Psoas muscle (tissue), 8 donors: ENCODE measurements around the gene USP20. TPM values are rescaled to one million over a fixed set of nuclear protein-coding genes. Genes with fewer than 3 reads are reported as not detected.

ENCODE experiments used
- ATAC-seq, 4 donors: fragments of 200-7000 bp; cut with Tn5 transposase; one replicate each; pipeline ENCODE4 v1.9.1; 2020; ENCODE audit warnings: moderate library complexity in 3 of 4, mild to moderate bottlenecking in 2 of 4
- DNase-seq, 2 donors: peaks; one replicate each; pipeline ENCODE4 v3.0.0-alpha.2; 2020
- H3K27ac ChIP-seq: fragments of 200-600 bp; one replicate; pipeline ENCODE4 v1.8.0; 2022
- H3K27me3 ChIP-seq, 3 donors: fragments of 200-600 bp in 1 of 3; one replicate each; pipeline versions ENCODE4 v1.6.1 to v1.8.0; 2013 to 2022; ENCODE audit warnings: low read length in 2 of 3, mild to moderate bottlenecking in 2 of 3, moderate library complexity in 1 of 3; ENCODE audit not compliant: insufficient read depth in 3 of 3
- H3K36me3 ChIP-seq, 2 donors: fragments of 200-600 bp in 1 of 2; one replicate each; pipeline versions ENCODE4 v1.6.1 to v1.8.0; 2013 to 2022; ENCODE audit warnings: low read depth in 1 of 2, mild to moderate bottlenecking in 1 of 2, moderate library complexity in 1 of 2; ENCODE audit not compliant: insufficient read depth in 1 of 2
- H3K4me1 ChIP-seq: fragments of 200-600 bp; one replicate; pipeline ENCODE4 v1.8.0; 2022
- H3K4me3 ChIP-seq: fragments of 200-600 bp; one replicate; pipeline ENCODE4 v1.8.0; 2022; ENCODE audit warnings: mild to moderate bottlenecking
- H3K9me3 ChIP-seq: fragments of 200-600 bp; one replicate; pipeline ENCODE4 v1.8.0; 2022
- CTCF ChIP-seq: fragments of 200-600 bp; IDR thresholded peaks from one replicate; pipeline ENCODE4 v1.8.0; 2022; ENCODE audit warnings: antibody characterized with exemption
- WGBS, 3 donors: extraction: QIAGEN DNeasy Blood & Tissue Kit; methylation state at CpG; one replicate each; pipeline versions ENCODE4 v1.1.6 to v1.1.7; 2013; 5-methylcytosine and 5-hydroxymethylcytosine counted together
- intact Hi-C, 2 donors: fragments of 100-400 bp; cut with DNase I; formaldehyde crosslinking; loops; one replicate each; pipeline versions ENCODE4 v1.11.0 to v1.14.2; 2022
- polyA plus RNA-seq, 3 donors: library from polyadenylated mRNA; stranded (reverse); fragments of 200-250 nt; gene quantifications; one replicate each; pipeline ENCODE4 v1.2.3, GENCODE V29; 2013
- total RNA-seq, 4 donors: library from RNA; stranded (reverse); fragmentation: NEBNext Ultra II Directional in 2 of 4; extraction: Animal tissue kit (Norgen Biotek cat#: 25700) in 2 of 4; gene quantifications; one replicate each; pipeline versions ENCODE4 v1.2.1 to v1.2.4, GENCODE V29; 2021 to 2023
- donor health status: healthy with polysubstance abuse.
- donor health status: DM: no; HTN: no; CAD: no; lungs with moderate emphysema.
- donor health status: Bipolar disorder and iron deficiency.
- donor health status: healthy.
- donor health status: DM: yes; HTN: yes; CAD: no.
- donor health status: DM: no; HTN: no; CAD: no.
- donor health status: DM: no; HTN: no; CAD: no.
- donor health status: DM: yes; HTN: yes; CAD: no.

Gene USP20
- total and polyA plus RNA-seq, 7 donors: 9.5 to 18.4 (median 15.2) TPM

GRCh38 chr9:129834489-129835127 is 650 bp upstream of the USP20 start:
- intact Hi-C loops: no loop called here
- Histone ChIP-seq H3K9me3 (no peaks in the 10 kb centered on the region), H3K4me1 (peaks cover 22% of the 10 kb centered on the region), H3K27ac (peak overlapping the region; percentile 94), H3K36me3 (peaks cover 4 to 56% of the 10 kb centered on the region in 2 donors), H3K27me3 (no peaks in the 10 kb centered on the region), H3K4me3 (peak overlapping the region; percentile 90)
- DNase-seq: no peak
- TF ChIP-seq CTCF: no peak
- ATAC-seq: peak; percentile 1 to 38 (median 8)
- 2% methylated on average over 32 of the region's 32 CpGs for WGBS, 3 donors

- no peaks in the 10 kb centered on the region for H3K27me3 ChIP-seq
- H3K27ac ChIP-seq: peak overlapping the region; percentile 94
- H3K36me3 ChIP-seq: peaks cover 0 to 44% of the 10 kb centered on the region in 2 donors
- intact Hi-C loops: no loop called here
- H3K4me1 ChIP-seq: peaks cover 22% of the 10 kb centered on the region
- 0 to 1% (median 1%) methylated on average over 19 of the region's 19 CpGs for WGBS, 3 donors
- ATAC-seq (peak in 1 of 4 donors; percentile 1), DNase-seq (no peak)
- no peaks in the 10 kb centered on the region for H3K9me3 ChIP-seq
- TF ChIP-seq CTCF: no peak
- peak overlapping the region; percentile 90 for H3K4me3 ChIP-seq
These were observed 584 bp downstream of the USP20 start for GRCh38 chr9:129835860-129836223.

- H3K4me1 ChIP-seq: peaks cover 22% of the 10 kb centered on the region
- WGBS, 3 donors: 26 to 33% (median 27%) methylated on average over 16 of the region's 16 CpGs
- intact Hi-C loops: no loop called here
- H3K27ac ChIP-seq: peak overlapping the region; percentile 94
- no peak for ATAC-seq
- peak overlapping the region; percentile 90 for H3K4me3 ChIP-seq
- TF ChIP-seq CTCF: no peak
- no peak for DNase-seq
- no peaks in the 10 kb centered on the region for H3K27me3 ChIP-seq
- no peaks in the 10 kb centered on the region for H3K9me3 ChIP-seq
- peaks cover 0 to 37% of the 10 kb centered on the region in 2 donors for H3K36me3 ChIP-seq
These were observed 1.2 kb downstream of the USP20 start for GRCh38 chr9:129836311-129837007.

- no peak overlapping the region for H3K27ac ChIP-seq
- no peak for ATAC-seq
- H3K9me3 ChIP-seq: no peaks in the 10 kb centered on the region
- intact Hi-C loops: no loop called here
- 86 to 93% (median 87%) methylated on average over 12 of the region's 12 CpGs for WGBS, 3 donors
- no peak for TF ChIP-seq CTCF
- H3K36me3 ChIP-seq: peaks cover 0 to 21% of the 10 kb centered on the region in 2 donors
- peaks cover 18% of the 10 kb centered on the region for H3K4me1 ChIP-seq
- no peak overlapping the region for H3K4me3 ChIP-seq
- no peaks in the 10 kb centered on the region for H3K27me3 ChIP-seq
- DNase-seq: no peak
These were observed 3.5 kb downstream of the USP20 start for GRCh38 chr9:129838707-129839259.
